GM12891 (cell line): Measurements from ENCODE around the gene PCDHGB5.
"Not testable (repeated sequence)": the region's sequence is repeated elsewhere in the genome, so short reads cannot be mapped to it uniquely, and the experiment has no call there.

Experiments used
- DNase-seq: peaks from one replicate; pipeline ENCODE4 v3.0.0; 2011; ENCODE audit warnings: low spot score; ENCODE audit not compliant: insufficient read length
- FAIRE-seq: peaks from 2 replicates; lab custom pipeline; 2011; peaks lifted over from hg19 to GRCh38; lab: Jason Lieb, UNC
- PAX5 ChIP-seq: IDR thresholded peaks from 2 replicates; pipeline ENCODE4 v1.6.1; 2011; ENCODE audit warnings: low read length, moderate library complexity, mild to moderate bottlenecking; ENCODE audit not compliant: insufficient read depth, severe bottlenecking
- POLR2A ChIP-seq: IDR thresholded peaks from 2 replicates; pipeline ENCODE4 v1.6.1; 2011; ENCODE audit warnings: low read depth, low read length, control low read depth
- POLR2AphosphoS5 ChIP-seq: IDR thresholded peaks from 2 replicates; pipeline ENCODE4 v1.6.1; 2011; ENCODE audit warnings: low read depth, low read length, control low read depth
- POU2F2 ChIP-seq: IDR thresholded peaks from 2 replicates; pipeline ENCODE4 v1.6.1; 2011; ENCODE audit warnings: low read depth, mild to moderate bottlenecking, control low read depth, low read length, moderate library complexity
- SPI1 ChIP-seq: IDR thresholded peaks from 2 replicates; pipeline ENCODE4 v1.6.1; 2011; ENCODE audit warnings: low read depth, low read length, control low read depth
- TAF1 ChIP-seq: IDR thresholded peaks from 2 replicates; pipeline ENCODE4 v1.6.1; 2011; ENCODE audit warnings: low read depth, low read length, control low read depth

The PCDHGB5 gene

GRCh38 chr5:141362719-141363118, 35.0 kb upstream of the PCDHGB5 start:
- no peak for DNase-seq
- no peak for FAIRE-seq
- TF ChIP-seq SPI1, result no peak
- TF ChIP-seq POLR2AphosphoS5, result no peak
- TF ChIP-seq POLR2A, result no peak
- no peak for TF ChIP-seq TAF1
- no peak for TF ChIP-seq POU2F2

GRCh38 chr5:141363952-141364660, 33.6 kb upstream of the PCDHGB5 start, which contains the start of gene PCDHGA5:
TSS of gene PCDHGA5 (plus strand) at chr5:141364162. CDS start at chr5:141364331, 169 bp downstream.
- FAIRE-seq (no peak), DNase-seq (no peak)
- no peak for TF ChIP-seq PAX5
- no peak for TF ChIP-seq POLR2A
- TF ChIP-seq TAF1, result no peak
- no peak for TF ChIP-seq POU2F2
- TF ChIP-seq SPI1, result no peak
- TF ChIP-seq POLR2AphosphoS5, result no peak

- FAIRE-seq, result no peak
Observed at GRCh38 chr5:141366016-141366896, 31.5 kb upstream of the PCDHGB5 start.

GRCh38 chr5:141369994-141370848, 27.5 kb upstream of the PCDHGB5 start, which contains the start of gene PCDHGB3:
TSS of gene PCDHGB3 (plus strand) at chr5:141370242. CDS start at chr5:141370395, 153 bp downstream.
- DNase-seq (peak; percentile 43), FAIRE-seq (peak; percentile 5)

More at GRCh38 chr5:141366016-141366896, 31.5 kb upstream of the PCDHGB5 start:
- DNase-seq, result no peak
- TF ChIP-seq SPI1 (no peak), POLR2A (no peak), POU2F2 (no peak), TAF1 (no peak), POLR2AphosphoS5 (no peak), PAX5 (no peak)

GRCh38 chr5:141371572-141372475, 25.9 kb upstream of the PCDHGB5 start:
- TF ChIP-seq POLR2AphosphoS5 (no peak), TAF1 (no peak), POU2F2 (no peak), SPI1 (no peak)
- DNase-seq (no peak), FAIRE-seq (no peak)

More at GRCh38 chr5:141369994-141370848, 27.5 kb upstream of the PCDHGB5 start, which contains the start of gene PCDHGB3:
- TF ChIP-seq SPI1 (no peak), POLR2A (no peak), POLR2AphosphoS5 (no peak), PAX5 (no peak), POU2F2 (no peak), TAF1 (no peak)

- TF ChIP-seq POU2F2 (no peak), PAX5 (no peak), POLR2AphosphoS5 (no peak), POLR2A (no peak), TAF1 (no peak), SPI1 (no peak)
- no peak for DNase-seq
- FAIRE-seq, result no peak
Observed at GRCh38 chr5:141373673-141374317, 24.0 kb upstream of the PCDHGB5 start, which contains the start of gene PCDHGA6. TSS of gene PCDHGA6 (plus strand) at chr5:141373891. CDS start at chr5:141374084, 193 bp downstream.

- TF ChIP-seq POLR2AphosphoS5 (no peak), POLR2A (no peak), TAF1 (no peak), POU2F2 (no peak), PAX5 (no peak), SPI1 (no peak)
- FAIRE-seq, result no peak
- no peak for DNase-seq
Observed at GRCh38 chr5:141374627-141375026, 23.1 kb upstream of the PCDHGB5 start.

- not testable (repeated sequence) for DNase-seq, FAIRE-seq
Observed at GRCh38 chr5:141375444-141376155, 22.1 kb upstream of the PCDHGB5 start.
